ENCODE data around the gene P4HA1.

The P4HA1 gene

DNA sequence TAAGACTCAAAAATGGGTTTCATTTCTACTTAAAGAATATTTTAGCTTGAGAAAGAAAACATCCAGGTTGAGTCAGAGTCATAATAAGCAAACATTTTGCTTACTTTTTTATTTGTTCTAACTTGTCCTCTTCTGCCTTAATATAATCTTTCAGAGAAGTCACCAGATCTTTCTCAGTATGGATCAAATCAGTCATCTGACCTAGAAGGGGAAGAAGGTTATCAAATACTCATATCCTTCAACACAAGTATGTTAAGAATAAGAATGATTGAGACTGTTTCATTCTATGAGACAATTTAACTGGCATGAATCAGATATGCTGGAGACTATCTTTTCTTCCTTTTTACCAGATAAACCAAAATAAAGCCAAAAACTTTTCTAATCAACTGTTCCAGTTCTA lies 23.0 kb downstream of the P4HA1 start:
- ChIA-PET CTCF (interaction anchor here (0.6 kb wide), 1 partner anchor 118 kb away, joined by 3 read pairs; no protein-coding TSS in a partner anchor), POLR2A (ENCODE audit: low non-redundant PET) (no interaction called here)
- no peak for DNase-seq (ENCODE audit: low spot score)

DNA sequence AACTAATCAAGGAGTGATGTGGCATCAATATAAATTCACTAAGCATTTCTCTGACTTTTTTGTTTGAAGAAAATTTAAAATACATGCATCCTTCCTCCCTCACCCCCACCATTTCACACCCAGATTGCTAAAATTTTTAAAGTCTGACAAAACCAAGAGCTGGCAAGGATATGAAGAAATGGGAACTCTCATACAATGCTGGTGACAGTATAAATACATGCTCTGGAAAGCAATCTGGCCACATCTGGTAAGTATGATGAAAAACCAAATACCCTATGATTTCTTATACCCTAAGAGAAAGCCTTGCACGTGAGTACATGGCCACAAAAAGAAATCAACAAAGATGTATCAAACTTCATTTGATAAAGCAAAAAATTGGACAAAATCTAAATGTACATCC lies 31.2 kb downstream of the P4HA1 start:
- CTCF ChIA-PET: no interaction called here
- POLR2A ChIA-PET (ENCODE audit: low non-redundant PET): no interaction called here
- DNase-seq (ENCODE audit: low spot score): no peak
- TF ChIP-seq, protein P1, sequence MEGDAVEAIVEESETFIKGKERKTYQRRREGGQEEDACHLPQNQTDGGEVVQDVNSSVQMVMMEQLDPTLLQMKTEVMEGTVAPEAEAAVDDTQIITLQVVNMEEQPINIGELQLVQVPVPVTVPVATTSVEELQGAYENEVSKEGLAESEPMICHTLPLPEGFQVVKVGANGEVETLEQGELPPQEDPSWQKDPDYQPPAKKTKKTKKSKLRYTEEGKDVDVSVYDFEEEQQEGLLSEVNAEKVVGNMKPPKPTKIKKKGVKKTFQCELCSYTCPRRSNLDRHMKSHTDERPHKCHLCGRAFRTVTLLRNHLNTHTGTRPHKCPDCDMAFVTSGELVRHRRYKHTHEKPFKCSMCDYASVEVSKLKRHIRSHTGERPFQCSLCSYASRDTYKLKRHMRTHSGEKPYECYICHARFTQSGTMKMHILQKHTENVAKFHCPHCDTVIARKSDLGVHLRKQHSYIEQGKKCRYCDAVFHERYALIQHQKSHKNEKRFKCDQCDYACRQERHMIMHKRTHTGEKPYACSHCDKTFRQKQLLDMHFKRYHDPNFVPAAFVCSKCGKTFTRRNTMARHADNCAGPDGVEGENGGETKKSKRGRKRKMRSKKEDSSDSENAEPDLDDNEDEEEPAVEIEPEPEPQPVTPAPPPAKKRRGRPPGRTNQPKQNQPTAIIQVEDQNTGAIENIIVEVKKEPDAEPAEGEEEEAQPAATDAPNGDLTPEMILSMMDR (conservative IDR thresholded peaks at IDR 0.05; ENCODE audit: low read depth): no peak
- H3K27ac ChIP-seq: no peak overlapping the region

More for the DNA sequence above, 23.0 kb downstream of the P4HA1 start:
- TF ChIP-seq, protein P1 (conservative IDR thresholded peaks at IDR 0.05; ENCODE audit: low read depth): no peak
- H3K27ac ChIP-seq: no peak overlapping the region

DNA sequence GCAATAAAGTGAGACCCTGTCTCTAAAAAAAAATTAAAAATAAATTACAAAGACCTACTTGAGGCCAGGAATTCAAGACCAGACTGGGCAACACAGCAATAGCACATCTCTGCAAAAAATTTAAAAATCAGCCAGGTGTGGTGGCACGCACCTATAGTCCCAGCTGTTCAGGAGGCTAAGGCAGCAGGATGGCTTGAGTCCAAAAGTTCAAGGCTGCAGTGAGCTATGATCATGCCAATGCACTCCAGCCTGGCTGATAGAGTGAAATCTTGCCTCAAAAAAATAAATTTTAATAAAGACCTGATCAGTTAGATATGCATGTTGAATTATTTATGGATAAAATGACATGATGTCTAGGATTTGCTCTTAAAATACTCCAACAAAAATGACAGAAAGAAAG lies 34.9 kb downstream of the P4HA1 start:
- no peak for DNase-seq (ENCODE audit: low spot score)
- TF ChIP-seq, protein P1 (conservative IDR thresholded peaks at IDR 0.05; ENCODE audit: low read depth): no peak
- ChIA-PET CTCF (interaction anchor here (0.6 to 1.6 kb wide), 12 partner anchors 10 to 705 kb away, joined by 3 to 5 read pairs (median 3); no protein-coding TSS in a partner anchor), POLR2A (ENCODE audit: low non-redundant PET) (interaction anchor here (0.5 kb wide), 1 partner anchor 143 kb away, joined by 9 read pairs; no protein-coding TSS in a partner anchor)
- no peak overlapping the region for H3K27ac ChIP-seq

DNA sequence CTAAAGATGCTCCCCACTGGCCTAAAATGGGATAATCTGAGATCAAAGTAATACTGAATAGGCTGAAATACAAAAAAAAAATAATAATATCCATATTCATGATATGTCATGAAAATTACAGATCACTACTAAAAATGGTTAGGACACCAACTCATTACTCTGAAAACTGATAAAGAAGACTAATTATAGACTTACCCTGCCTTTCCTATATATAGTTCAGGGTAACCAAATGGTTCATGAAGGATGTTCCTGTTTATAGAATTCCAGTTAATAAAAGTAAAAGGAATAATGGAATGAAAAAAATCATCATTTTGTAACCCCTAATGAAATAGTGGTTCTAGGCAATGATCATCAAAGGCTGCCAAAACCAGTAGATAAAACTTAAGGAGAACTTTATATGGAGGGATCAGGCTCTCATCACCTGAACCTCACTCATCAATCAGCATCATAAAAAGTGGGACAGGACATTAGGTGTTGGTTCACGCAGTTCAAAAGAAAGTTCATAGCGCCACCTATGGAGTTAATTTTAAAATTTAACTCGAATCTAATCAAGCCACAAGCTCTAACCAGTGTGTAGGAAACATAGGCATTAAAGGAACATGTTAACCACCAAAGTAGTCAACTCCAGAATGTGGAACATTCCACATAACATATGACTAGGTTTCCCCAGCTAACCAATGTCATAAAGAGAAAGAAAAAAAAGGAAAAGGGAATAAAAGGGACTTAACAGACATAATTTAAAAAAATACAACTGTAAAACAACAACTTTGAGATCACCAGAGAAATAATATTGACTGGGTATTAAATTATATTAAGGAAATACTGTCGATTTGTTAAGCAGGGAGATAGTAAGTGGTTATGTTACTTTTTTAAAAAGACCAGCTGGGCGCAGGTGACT lies 35.7 kb downstream of the P4HA1 start:
- peak; percentile 55 for DNase-seq (ENCODE audit: low spot score)
- CTCF ChIA-PET: interaction anchor here (0.6 to 1.6 kb wide), 11 partner anchors 9 to 704 kb away, joined by 3 to 5 read pairs (median 3); no protein-coding TSS in a partner anchor
- H3K27ac ChIP-seq: no peak overlapping the region
- POLR2A ChIA-PET (ENCODE audit: low non-redundant PET): interaction anchor here (0.5 kb wide), 1 partner anchor 144 kb away, joined by 9 read pairs; no protein-coding TSS in a partner anchor
- TF ChIP-seq, protein P1 (conservative IDR thresholded peaks at IDR 0.05; ENCODE audit: low read depth): peak; percentile 59; the same call in 1 of the 2 replicates

DNA sequence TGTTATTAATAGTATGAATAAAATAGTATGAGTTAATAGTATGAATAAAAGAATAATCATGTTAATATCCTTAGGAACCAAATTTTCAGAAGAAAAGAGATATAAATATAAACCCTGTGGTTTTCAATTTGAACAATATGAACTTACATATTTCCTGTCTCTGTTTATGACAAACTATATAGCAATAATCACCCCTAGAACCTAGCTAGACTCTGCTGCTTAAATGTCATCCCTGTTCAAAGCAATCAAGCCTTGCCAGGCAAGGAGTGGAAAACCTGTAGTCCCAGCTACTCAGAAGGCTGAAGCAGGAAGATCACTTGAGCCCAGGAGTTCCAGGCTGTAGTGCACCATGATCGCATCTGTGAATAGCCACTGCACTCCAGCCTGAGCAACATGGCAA lies 36.5 kb downstream of the P4HA1 start:
- no peak for DNase-seq (ENCODE audit: low spot score)
- POLR2A ChIA-PET (ENCODE audit: low non-redundant PET): no interaction called here
- CTCF ChIA-PET: interaction anchor here (0.7 kb wide), 1 partner anchor 633 kb away, joined by 6 read pairs; no protein-coding TSS in a partner anchor

DNA sequence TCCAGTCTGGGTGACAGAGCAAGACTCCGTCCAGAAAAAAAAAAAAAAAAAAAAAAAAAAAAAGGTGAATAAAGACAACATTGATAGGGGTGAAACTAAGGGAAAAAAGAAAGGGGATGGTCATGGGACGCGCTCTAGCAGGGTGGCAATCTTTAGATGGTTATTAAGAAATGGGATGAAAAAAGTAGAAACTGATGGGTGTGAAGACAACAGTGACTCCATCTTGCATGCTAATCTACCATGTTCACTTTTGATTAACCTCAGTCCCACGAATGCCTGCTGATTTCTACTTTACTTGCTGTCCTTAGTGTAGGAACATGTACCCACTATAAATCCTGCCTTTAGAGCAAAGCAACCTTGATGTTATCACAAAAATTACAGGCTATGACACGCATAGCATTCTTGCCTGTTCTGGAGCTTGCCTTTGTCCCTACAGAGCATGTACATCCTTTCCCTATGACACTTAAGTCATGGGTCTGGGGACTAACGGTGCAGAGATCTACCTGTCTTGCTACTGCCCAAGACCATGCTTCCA lies 38.5 kb downstream of the P4HA1 start:
- H3K27ac ChIP-seq: no peak overlapping the region
- ChIA-PET POLR2A (ENCODE audit: low non-redundant PET) (no interaction called here), CTCF (interaction anchor here (0.6 kb wide), 1 partner anchor 171 kb away, joined by 3 read pairs; no protein-coding TSS in a partner anchor)
- TF ChIP-seq, protein P1 (conservative IDR thresholded peaks at IDR 0.05; ENCODE audit: low read depth): no peak
- no peak for DNase-seq (ENCODE audit: low spot score)

More for the DNA sequence above, 36.5 kb downstream of the P4HA1 start:
- TF ChIP-seq, protein P1 (conservative IDR thresholded peaks at IDR 0.05; ENCODE audit: low read depth): no peak
- no peak overlapping the region for H3K27ac ChIP-seq

Measured in RWPE1 (cell line).